RWPE2 (cell line): ENCODE data around the gene HSPA9.
A peak's percentile ranks its signal among the peaks of the same experiment; 100 is the strongest.

Source experiments
- ATAC-seq: fragments of 200-7000 bp; cut with Tn5 transposase; 3 replicates; pipeline ENCODE4 v1.9.1; 2021; ENCODE audit warnings: low read depth
- DNase-seq: peaks from one replicate; pipeline ENCODE4 v3.0.0-alpha.2; 2020; ENCODE audit warnings: low spot score
- H3K27ac ChIP-seq: fragments of 450-650 bp; 2 replicates; pipeline ENCODE4 v1.5.1; 2017; ENCODE audit warnings: mild to moderate bottlenecking; ENCODE audit not compliant: poor library complexity, severe bottlenecking
- H3K27me3 ChIP-seq: fragments of 250-450 bp; sonication (Bioruptor Pico); 2 replicates; pipeline ENCODE4 v1.5.1; 2021; ENCODE audit warnings: mild to moderate bottlenecking, moderate library complexity; ENCODE audit not compliant: insufficient read depth, poor library complexity, severe bottlenecking
- H3K36me3 ChIP-seq: fragments of 250-450 bp; sonication (Bioruptor Pico); 2 replicates; pipeline ENCODE4 v1.5.1; 2020; ENCODE audit warnings: low read depth, mild to moderate bottlenecking, moderate library complexity
- H3K4me1 ChIP-seq: fragments of 250-450 bp; sonication (Bioruptor Pico); 2 replicates; pipeline ENCODE4 v1.5.1; 2021; ENCODE audit warnings: mild to moderate bottlenecking, moderate library complexity; ENCODE audit not compliant: insufficient read depth, poor library complexity, severe bottlenecking
- H3K4me3 ChIP-seq: fragments of 250-450 bp; sonication (Bioruptor Pico); 2 replicates; pipeline ENCODE4 v1.5.1; 2021; ENCODE audit warnings: mild to moderate bottlenecking, moderate library complexity; ENCODE audit not compliant: severe bottlenecking
- H3K9me3 ChIP-seq: fragments of 250-450 bp; sonication (Bioruptor Pico); 2 replicates; pipeline ENCODE4 v1.5.1; 2021; ENCODE audit warnings: mild to moderate bottlenecking, moderate library complexity; ENCODE audit not compliant: severe bottlenecking
- TF ChIP-seq, protein P1 (sequence below): fragments of 450-650 bp; IDR thresholded peaks from one replicate; pipeline ENCODE4 v1.5.1; 2017; ENCODE audit warnings: mild to moderate bottlenecking, moderate library complexity; ENCODE audit not compliant: poor library complexity, severe bottlenecking

The HSPA9 gene

DNA sequence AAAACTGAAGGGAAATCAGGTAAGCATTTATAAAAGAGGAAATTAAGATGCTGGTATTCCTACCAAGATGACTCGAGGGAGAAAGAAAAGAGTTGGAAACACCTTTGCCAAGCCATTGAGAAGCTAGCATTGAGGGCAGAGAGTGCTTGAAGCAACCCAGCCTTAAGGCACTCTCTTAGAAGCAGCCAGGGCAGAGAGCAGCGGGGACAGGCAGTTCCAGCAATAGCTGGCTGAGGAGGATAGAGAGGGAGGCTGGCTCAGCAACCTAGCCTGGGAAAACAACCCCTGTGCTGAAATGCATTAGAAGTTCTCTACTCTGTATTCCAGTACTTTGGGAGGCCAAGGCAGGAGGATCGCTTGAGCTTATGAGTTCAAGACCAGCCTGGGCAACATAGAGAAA, 40.3 kb upstream of the HSPA9 start:
- Histone ChIP-seq H3K4me3 (no peak overlapping the region), H3K27ac (no peak overlapping the region), H3K9me3 (no peaks in the 10 kb centered on the region), H3K36me3 (no peaks in the 10 kb centered on the region), H3K27me3 (no peaks in the 10 kb centered on the region), H3K4me1 (peaks cover 7% of the 10 kb centered on the region)
- no peak for DNase-seq
- TF ChIP-seq, protein P1, sequence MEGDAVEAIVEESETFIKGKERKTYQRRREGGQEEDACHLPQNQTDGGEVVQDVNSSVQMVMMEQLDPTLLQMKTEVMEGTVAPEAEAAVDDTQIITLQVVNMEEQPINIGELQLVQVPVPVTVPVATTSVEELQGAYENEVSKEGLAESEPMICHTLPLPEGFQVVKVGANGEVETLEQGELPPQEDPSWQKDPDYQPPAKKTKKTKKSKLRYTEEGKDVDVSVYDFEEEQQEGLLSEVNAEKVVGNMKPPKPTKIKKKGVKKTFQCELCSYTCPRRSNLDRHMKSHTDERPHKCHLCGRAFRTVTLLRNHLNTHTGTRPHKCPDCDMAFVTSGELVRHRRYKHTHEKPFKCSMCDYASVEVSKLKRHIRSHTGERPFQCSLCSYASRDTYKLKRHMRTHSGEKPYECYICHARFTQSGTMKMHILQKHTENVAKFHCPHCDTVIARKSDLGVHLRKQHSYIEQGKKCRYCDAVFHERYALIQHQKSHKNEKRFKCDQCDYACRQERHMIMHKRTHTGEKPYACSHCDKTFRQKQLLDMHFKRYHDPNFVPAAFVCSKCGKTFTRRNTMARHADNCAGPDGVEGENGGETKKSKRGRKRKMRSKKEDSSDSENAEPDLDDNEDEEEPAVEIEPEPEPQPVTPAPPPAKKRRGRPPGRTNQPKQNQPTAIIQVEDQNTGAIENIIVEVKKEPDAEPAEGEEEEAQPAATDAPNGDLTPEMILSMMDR = no peak
- ATAC-seq = no peak

DNA sequence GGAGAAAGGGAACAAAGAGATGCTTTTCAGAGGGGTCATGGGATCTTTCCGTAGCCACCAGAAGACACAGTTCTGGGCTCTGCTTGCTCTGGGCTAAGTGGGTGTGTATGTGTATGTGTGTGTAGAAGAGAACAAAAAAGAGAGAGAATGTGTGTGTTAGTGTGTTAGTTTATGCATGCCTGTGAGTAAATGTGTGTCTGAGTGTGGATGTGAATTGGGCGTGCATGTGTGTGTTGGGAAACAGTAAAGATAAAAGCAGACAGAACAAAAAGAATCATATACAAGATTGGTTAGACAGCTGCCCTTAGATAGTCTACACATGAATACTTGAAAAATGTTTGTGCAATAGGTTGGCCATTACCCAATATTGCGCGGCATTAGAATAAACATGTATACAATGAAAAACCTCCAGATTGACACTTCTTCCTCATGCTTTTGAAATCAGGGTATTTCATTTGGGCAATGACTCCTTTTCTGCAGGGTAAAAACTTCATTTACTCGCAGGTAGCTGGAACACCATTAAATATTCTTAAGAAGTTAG, 36.5 kb upstream of the HSPA9 start:
- DNase-seq (no peak), ATAC-seq (no peak)
- Histone ChIP-seq H3K36me3 (no peaks in the 10 kb centered on the region), H3K27me3 (no peaks in the 10 kb centered on the region), H3K27ac (no peak overlapping the region), H3K9me3 (no peaks in the 10 kb centered on the region), H3K4me1 (peaks cover 19% of the 10 kb centered on the region), H3K4me3 (no peak overlapping the region)
- TF ChIP-seq, protein P1 = no peak

DNA sequence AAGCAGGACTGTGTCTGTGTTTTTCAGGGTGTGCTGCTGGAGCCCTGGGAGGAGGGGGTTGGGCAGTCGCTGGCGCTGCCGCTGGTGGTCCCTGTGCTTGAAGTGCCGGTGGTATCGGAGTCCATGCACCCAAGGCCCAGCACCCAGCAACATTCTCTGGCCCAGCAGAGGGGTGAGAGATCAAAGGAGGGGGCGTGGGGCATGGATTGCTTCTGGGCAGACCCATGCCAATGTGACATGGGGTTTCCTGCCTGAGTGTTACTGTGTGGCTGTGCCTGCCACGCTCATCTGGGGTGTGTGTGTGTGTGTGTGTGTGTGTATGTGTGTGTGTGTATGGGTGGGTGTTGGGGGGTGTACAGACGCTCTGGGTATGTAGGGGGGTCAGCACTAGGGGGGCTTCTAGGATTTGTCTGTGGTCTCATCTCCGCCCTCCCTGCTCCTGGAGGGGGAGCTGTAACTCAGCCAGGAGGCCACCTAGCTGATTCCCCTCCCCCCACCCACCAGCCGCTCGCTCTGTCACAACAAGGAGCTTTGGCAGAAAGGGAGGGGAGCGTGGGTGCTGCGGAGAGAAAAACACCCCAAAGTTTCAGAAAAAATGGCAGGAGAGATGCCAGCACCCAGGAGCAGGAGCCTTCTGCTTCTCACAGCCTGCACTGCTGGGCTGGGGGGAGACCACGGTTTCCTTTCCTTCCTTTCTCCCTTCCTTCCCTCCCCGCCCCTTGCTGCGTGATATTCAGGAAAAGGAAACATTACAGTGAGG, 35.9 kb upstream of the HSPA9 start:
- TF ChIP-seq, protein P1 = no peak
- Histone ChIP-seq H3K4me3 (no peak overlapping the region), H3K27ac (no peak overlapping the region)

DNA sequence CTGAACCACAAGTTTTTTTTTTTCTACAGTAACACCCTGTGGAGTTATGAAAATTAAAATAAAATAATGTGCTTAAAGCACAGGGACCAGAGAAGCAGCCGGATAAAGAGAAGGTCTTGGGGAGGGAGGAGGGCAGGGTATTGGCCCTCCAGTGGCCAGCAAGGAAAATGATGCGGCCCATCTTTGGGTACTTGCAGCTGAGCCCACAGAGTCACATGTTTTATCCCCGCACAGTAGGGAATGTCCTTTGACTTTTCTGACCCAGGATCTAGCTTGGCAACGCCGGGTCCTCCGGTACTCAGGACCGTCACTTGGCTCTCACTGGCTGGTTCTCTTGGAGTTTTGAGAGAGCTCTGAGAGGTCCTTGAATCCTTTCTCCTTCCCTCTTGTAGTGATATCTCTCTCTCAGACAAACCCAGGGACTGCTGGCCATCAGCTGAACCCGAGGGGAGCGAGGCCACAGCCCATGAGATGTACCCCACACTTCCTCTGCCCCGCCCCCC, 35.3 kb upstream of the HSPA9 start:
- no peaks in the 10 kb centered on the region for H3K9me3 ChIP-seq
- peak overlapping the region; percentile 39 for H3K27ac ChIP-seq
- TF ChIP-seq, protein P1 = peak; percentile 29
- H3K36me3 ChIP-seq = no peaks in the 10 kb centered on the region
- peaks cover 15% of the 10 kb centered on the region for H3K4me1 ChIP-seq
- no peaks in the 10 kb centered on the region for H3K27me3 ChIP-seq
- no peak for ATAC-seq
- no peak for DNase-seq
- no peak overlapping the region for H3K4me3 ChIP-seq

More for the DNA sequence above, 35.9 kb upstream of the HSPA9 start:
- H3K4me1 ChIP-seq = peaks cover 15% of the 10 kb centered on the region
- H3K36me3 ChIP-seq = no peaks in the 10 kb centered on the region
- DNase-seq = no peak
- no peak for ATAC-seq
- H3K9me3 ChIP-seq = no peaks in the 10 kb centered on the region
- no peaks in the 10 kb centered on the region for H3K27me3 ChIP-seq
